Measurements from ENCODE around the gene PRRT1B. TPM values are rescaled to one million over a fixed set of nuclear protein-coding genes. Genes with fewer than 3 reads are reported as not detected.

The PRRT1B gene
- total RNA-seq: not detected in 2 replicates

DNA sequence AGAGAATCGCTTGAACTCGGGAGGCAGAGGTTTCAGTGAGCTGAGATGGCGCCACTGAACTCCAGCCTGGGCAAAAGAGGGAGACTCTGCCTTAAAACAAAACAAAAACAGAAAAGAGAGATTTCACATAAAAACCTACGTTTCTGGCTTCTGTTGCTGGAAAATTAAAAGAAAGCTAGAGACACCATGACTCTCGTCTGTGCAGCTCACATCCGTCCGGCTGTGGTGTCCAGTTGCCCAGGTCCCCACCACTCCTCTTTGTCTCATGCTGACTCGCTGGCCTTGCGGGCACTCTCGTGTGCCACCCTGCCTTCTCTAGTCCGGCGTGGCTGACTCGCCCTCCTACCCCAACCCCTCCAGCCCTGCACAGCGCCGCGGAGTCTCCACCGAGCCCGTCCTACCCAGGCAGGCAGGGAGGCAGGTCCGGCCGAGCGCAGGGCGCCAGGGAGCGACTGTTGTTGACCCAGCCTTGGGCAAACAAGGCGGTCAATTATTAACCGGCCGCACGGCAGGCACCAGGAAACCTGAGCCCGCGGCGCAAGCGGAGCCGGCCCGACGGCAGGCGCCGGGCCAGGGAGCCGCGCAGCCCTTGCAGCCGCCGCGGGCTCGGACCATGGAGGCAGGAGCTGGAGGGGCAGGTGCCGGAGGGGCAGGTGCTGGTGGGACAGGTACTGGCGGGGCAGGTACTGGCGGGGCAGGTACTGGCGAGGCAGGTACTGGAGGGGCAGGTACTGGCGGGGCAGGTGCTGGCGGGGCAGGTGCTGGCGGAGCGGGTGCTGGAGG is at the start of gene PRRT1B:
Gene PRRT1B (plus strand): TSS at position 521 of the 783 bp plus-strand sequence. CDS start 93 bp downstream, at position 614.

GRCh38 chr9:131502781-131503625 is 42.3 kb upstream of the PRRT1B start, which contains the start of gene POMT1:
POMT1 (plus strand) TSS chr9:131502918; CDS start chr9:131504219, 1,301 bp downstream.

DNA sequence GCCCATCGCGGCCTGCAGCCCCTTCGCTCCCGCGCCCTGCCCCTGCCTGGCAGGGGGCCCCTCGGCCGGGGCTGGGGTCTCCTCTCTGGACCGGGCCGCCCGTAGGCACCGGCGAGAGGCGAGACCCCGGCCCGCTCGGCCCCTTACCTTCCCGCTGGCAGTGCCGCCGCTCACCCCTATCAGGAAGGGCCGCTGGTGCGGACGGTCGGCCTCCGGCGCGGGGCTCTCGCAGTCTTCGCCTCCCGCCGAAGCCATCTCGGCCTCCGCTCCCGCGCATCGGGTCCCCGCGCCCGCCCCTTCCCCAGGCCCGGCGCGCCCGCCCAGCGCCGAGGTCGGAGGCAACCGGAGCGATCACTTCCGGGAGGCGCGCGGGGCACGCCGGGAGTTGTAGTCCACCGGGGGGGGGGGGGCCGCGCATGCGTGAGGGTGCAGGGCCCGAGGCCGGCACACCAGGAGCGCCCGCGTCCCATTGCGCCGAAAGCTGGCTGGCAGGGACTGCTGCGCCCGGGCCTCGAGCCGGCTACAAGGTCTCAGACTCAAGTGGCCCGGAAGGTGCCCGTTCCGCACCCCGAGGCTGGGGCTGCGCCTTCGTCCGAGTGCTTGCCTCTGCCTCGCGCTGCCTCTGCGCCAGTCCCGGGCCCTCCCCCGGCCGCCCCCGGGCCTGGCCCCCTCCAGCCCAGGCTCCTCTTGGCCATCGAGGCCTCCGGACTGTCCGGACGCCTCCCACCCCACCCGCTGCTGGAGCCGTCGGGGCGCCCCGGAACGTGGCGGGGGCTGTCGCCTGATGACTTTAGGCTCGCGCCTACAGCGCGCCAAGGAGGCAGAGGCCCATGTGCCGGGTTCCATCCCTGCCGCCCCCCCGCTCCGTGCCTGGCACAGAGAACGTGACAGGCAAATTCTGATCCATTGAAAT is 14.1 kb upstream of the PRRT1B start, which contains the start of gene UCK1:
Gene UCK1 (minus strand): TSS at position 344 of the 913 bp plus-strand sequence. CDS start 89 bp downstream, at position 255.

Other genes with a start within 250 kb of the PRRT1B start
- gene PRRC2B, start 151.4 kb upstream of the PRRT1B start, total RNA-seq: 54.3 and 70.0 TPM in 2 replicates
- gene POMT1, start 42.6 kb upstream of the PRRT1B start, total RNA-seq: 19.6 and 57.9 TPM in 2 replicates
- gene UCK1, start 14.3 kb upstream of the PRRT1B start, total RNA-seq: 34.5 and 35.8 TPM in 2 replicates
- gene RAPGEF1, start 194.6 kb downstream of the PRRT1B start, total RNA-seq: 21.8 and 26.9 TPM in 2 replicates